OCI-LY7 (cell line): Measurements from ENCODE around the gene HEBP1. TPM values are rescaled to one million over a fixed set of nuclear protein-coding genes. Genes with fewer than 3 reads are reported as not detected.

Experiments
- Bru-seq: library from RNA; stranded (reverse); fragments of 400-500 nt; gene quantifications from one replicate; lab custom pipeline; 2021; lab: Mats Ljungman, UMichigan
- BruChase-seq, 2 experiments: library from RNA; stranded (reverse); fragments of 400-500 nt; gene quantifications; one replicate each; lab custom pipeline; 2021; lab: Mats Ljungman, UMichigan
- BruUV-seq: library from RNA; stranded (reverse); fragments of 400-500 nt; replicated peaks from 2 replicates; lab custom pipeline; 2021; lab: Mats Ljungman, UMichigan
- CTCF ChIA-PET: fragments of 300-600 bp; sonication (Branson Sonifier 250); formaldehyde crosslinking; loops from one replicate; lab custom pipeline; 2022; ENCODE audit warnings: antibody characterized with exemption; ENCODE audit not compliant: unreplicated experiment; lab: Charles Lee
- POLR2A ChIA-PET: fragments of 300-600 bp; sonication (Branson Sonifier 250); formaldehyde crosslinking; loops from one replicate; lab custom pipeline; 2022; ENCODE audit warnings: antibody characterized with exemption; lab: Charles Lee
- DNase-seq: peaks from one replicate; pipeline ENCODE4 v3.0.0-alpha.2; 2015; ENCODE audit warnings: low spot score
- H2AFZ ChIP-seq: fragments of 200-600 bp; sonication (generic), shearing (Covaris generic); 2 replicates; pipeline ENCODE4 v1.6.1; 2014; ENCODE audit warnings: mild to moderate bottlenecking, antibody characterized with exemption, low read length, moderate library complexity
- H3K27ac ChIP-seq: fragments of 200-600 bp; sonication (generic); 2 replicates; pipeline ENCODE4 v1.5.1; 2014; ENCODE audit warnings: mixed run types, low read depth, mild to moderate bottlenecking, moderate library complexity, low read length, inconsistent platforms; ENCODE audit not compliant: poor library complexity, severe bottlenecking
- H3K36me3 ChIP-seq: fragments of 200-600 bp; sonication (generic); 2 replicates; pipeline ENCODE4 v1.6.1; 2014; ENCODE audit warnings: mild to moderate bottlenecking, antibody characterized with exemption, low read length, moderate library complexity, mixed read lengths; ENCODE audit not compliant: insufficient read depth
- H3K4me1 ChIP-seq: fragments of 200-600 bp; sonication (generic); 2 replicates; pipeline ENCODE4 v1.5.1; 2014; ENCODE audit warnings: mild to moderate bottlenecking, low read length; ENCODE audit not compliant: insufficient read depth, poor library complexity, severe bottlenecking
- H3K4me2 ChIP-seq: fragments of 200-600 bp; sonication (generic); 2 replicates; pipeline ENCODE4 v1.6.1; 2014; ENCODE audit warnings: mild to moderate bottlenecking, low read length
- H3K4me3 ChIP-seq: fragments of 200-600 bp; sonication (generic); 2 replicates; pipeline ENCODE4 v1.5.1; 2014; ENCODE audit warnings: mild to moderate bottlenecking, low read depth, low read length; ENCODE audit not compliant: poor library complexity, severe bottlenecking
- H3K79me2 ChIP-seq: fragments of 200-600 bp; sonication (generic); 2 replicates; pipeline ENCODE4 v1.6.1; 2016; ENCODE audit warnings: low read depth, mild to moderate bottlenecking, low read length, moderate library complexity, mixed read lengths; ENCODE audit not compliant: insufficient read depth
- H3K9me2 ChIP-seq: fragments of 200-600 bp; sonication (generic); 2 replicates; pipeline ENCODE4 v1.6.1; 2016; ENCODE audit warnings: mild to moderate bottlenecking, low read length, mixed read lengths; ENCODE audit not compliant: insufficient read depth
- H3K9me3 ChIP-seq: fragments of 200-600 bp; sonication (generic); 2 replicates; pipeline ENCODE4 v1.6.1; 2014; ENCODE audit warnings: mild to moderate bottlenecking, mixed run types, low read length, mixed read lengths
- H4K20me1 ChIP-seq: fragments of 200-600 bp; sonication (generic); 2 replicates; pipeline ENCODE4 v1.6.1; 2014; ENCODE audit warnings: mild to moderate bottlenecking, antibody characterized with exemption, low read length, moderate library complexity, mixed read lengths; ENCODE audit not compliant: insufficient read depth
- EZH2phosphoT487 ChIP-seq: fragments of 200-600 bp; sonication (generic); IDR thresholded peaks from 2 replicates; pipeline ENCODE4 v1.6.1; 2018; ENCODE audit warnings: low read depth, borderline replicate concordance, mild to moderate bottlenecking, mixed run types, antibody characterized with exemption, low read length, moderate library complexity, mixed read lengths
- intact Hi-C: fragments of 100-400 bp; cut with micrococcal nuclease; formaldehyde crosslinking; loops from one replicate; pipeline ENCODE4 v1.10.0; 2022; ENCODE audit not compliant: unreplicated experiment
- long read RNA-seq: library from polyadenylated mRNA; stranded (forward); transcript quantifications from one replicate; pipeline ENCODE4 v2.0.0, GENCODE V29; 2022
- total RNA-seq, 2 experiments: library from RNA; depleted of rRNA in 1 of 2; stranded (reverse); fragments of >200 nt in 1 of 2; shearing (Covaris generic) in 1 of 2; gene quantifications; 2 replicates each; pipeline ENCODE4 v1.2.3, GENCODE V29; 2014 to 2022
- TF ChIP-seq, protein P1 (sequence below): fragments of 200-600 bp; sonication (generic); conservative IDR thresholded peaks from 2 replicates; pipeline ENCODE4 v1.5.1; 2014; ENCODE audit warnings: mild to moderate bottlenecking, antibody characterized with exemption, low read length, moderate library complexity, mixed read lengths

Gene HEBP1, protein sequence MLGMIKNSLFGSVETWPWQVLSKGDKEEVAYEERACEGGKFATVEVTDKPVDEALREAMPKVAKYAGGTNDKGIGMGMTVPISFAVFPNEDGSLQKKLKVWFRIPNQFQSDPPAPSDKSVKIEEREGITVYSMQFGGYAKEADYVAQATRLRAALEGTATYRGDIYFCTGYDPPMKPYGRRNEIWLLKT
- 0.16 and 0.26 TPM in 2 replicates for total RNA-seq (2014; rRNA removed; shearing (Covaris generic))
- total RNA-seq (2022), result 1.2 and 1.3 TPM in 2 replicates
- percentile 27 among the genes with signal in this experiment for Bru-seq, nascent RNA
- BruChase-seq, experiment 1, labeled RNA remaining after a 6-hour chase, result percentile 19 among the genes with signal in this experiment
- BruChase-seq, experiment 2, labeled RNA remaining after a 2-hour chase, result percentile 17 among the genes with signal in this experiment
- long read RNA-seq, result 0 reads

DNA sequence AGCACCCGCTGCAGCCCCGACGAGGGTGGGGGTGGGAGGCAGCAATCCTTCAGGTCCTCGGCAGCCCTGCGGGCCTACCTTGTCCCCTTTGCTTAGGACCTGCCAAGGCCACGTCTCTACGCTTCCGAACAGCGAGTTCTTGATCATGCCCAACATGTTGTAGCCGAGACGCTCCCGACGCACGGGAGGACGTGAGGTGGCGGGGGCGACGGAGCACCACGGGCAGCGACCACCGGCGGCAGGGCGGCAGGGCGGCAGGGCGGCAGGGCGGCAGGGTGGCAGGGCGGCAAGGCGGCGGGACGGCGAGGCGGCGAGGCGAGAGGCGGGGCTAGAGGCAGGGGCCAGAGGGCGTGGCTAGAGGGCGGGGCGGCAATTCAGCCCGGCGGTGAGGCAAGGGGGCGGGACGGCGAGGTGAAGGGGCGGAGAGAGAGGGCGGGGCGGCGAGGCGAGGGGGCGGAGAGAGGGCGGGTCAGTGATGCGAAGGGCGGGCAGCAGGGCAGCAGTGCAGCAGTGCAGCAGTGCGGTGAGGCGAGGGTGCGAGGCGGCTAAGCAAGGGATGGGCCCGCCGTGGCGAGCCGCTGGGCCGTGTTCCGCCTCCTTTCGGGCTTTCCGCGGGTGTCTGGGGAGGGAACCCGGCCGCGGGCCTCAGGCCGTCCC is at the start of gene HEBP1:
Gene HEBP1 (minus strand): TSS at position 307 of the 657 bp plus-strand sequence. CDS start 151 bp downstream, at position 156.
- H3K9me2 ChIP-seq, result no peaks in the 10 kb centered on the region
- no peak within 1 kb of the TSS for H3K27ac ChIP-seq
- no peaks in the 10 kb centered on the region for H4K20me1 ChIP-seq
- H3K4me3 ChIP-seq, result peak within 1 kb of the TSS; percentile 62
- H3K4me2 ChIP-seq, result peak within 1 kb of the TSS; percentile 69
- no peaks in the 10 kb centered on the region for H3K9me3 ChIP-seq
- H3K79me2 ChIP-seq, result no peaks in the 10 kb centered on the region
- H3K4me1 ChIP-seq, result peaks cover 9% of the 10 kb centered on the region
- intact Hi-C loops, result loop anchor here (2.0 to 10.0 kb wide), 2 partner anchors 83 to 215 kb away; partner anchors contain the start of gene APOLD1
- ChIA-PET POLR2A (no interaction called here), CTCF (no interaction called here)
- peak; percentile 85 for DNase-seq
- H2AFZ ChIP-seq, result peak within 1 kb of the TSS; percentile 74
- BruUV-seq, result no TSS peak
- H3K36me3 ChIP-seq, result no peaks in the 10 kb centered on the region
- TF ChIP-seq, protein P1, sequence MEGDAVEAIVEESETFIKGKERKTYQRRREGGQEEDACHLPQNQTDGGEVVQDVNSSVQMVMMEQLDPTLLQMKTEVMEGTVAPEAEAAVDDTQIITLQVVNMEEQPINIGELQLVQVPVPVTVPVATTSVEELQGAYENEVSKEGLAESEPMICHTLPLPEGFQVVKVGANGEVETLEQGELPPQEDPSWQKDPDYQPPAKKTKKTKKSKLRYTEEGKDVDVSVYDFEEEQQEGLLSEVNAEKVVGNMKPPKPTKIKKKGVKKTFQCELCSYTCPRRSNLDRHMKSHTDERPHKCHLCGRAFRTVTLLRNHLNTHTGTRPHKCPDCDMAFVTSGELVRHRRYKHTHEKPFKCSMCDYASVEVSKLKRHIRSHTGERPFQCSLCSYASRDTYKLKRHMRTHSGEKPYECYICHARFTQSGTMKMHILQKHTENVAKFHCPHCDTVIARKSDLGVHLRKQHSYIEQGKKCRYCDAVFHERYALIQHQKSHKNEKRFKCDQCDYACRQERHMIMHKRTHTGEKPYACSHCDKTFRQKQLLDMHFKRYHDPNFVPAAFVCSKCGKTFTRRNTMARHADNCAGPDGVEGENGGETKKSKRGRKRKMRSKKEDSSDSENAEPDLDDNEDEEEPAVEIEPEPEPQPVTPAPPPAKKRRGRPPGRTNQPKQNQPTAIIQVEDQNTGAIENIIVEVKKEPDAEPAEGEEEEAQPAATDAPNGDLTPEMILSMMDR, result no peak
- TF ChIP-seq EZH2phosphoT487, result no peak

DNA sequence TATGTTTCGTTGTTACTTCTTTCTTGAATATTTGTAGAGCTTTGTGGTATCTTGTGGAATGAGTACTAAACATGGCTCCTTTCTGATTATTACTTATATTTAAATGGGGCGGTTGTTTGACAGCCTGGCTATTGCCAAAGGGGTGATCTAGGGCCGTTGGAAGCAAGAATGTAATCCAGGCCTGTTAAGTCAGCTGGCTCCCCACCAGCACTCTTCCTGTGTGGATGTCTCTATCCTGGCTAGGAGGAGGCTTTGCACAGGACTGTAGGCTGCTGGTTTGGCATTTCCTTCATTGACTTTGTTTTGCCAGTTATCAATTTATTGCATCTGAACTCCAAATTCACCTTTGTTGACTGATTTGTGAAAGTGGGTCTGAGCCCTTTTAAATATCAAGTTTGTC is 49.8 kb upstream of the HEBP1 start:
- no peaks in the 10 kb centered on the region for H3K36me3 ChIP-seq
- intact Hi-C loops, result no loop called here
- no peaks in the 10 kb centered on the region for H3K79me2 ChIP-seq
- no peaks in the 10 kb centered on the region for H3K9me2 ChIP-seq
- no peak overlapping the region for H3K4me3 ChIP-seq
- H3K27ac ChIP-seq, result no peak overlapping the region
- DNase-seq, result no peak
- no peak overlapping the region for H3K4me2 ChIP-seq
- no peak for TF ChIP-seq EZH2phosphoT487
- TF ChIP-seq, protein P1, result no peak
- ChIA-PET CTCF (no interaction called here), POLR2A (interaction anchor here (0.6 to 0.8 kb wide), 2 partner anchors 74 to 167 kb away, joined by 3 read pairs; no protein-coding TSS in a partner anchor)
- peaks cover 9% of the 10 kb centered on the region; the same call in 1 of the 2 replicates for H3K9me3 ChIP-seq
- no TSS peak for BruUV-seq
- H2AFZ ChIP-seq, result no peak overlapping the region
- peaks cover 7% of the 10 kb centered on the region for H3K4me1 ChIP-seq
- no peaks in the 10 kb centered on the region for H4K20me1 ChIP-seq
